GM18867 (cell line): ENCODE results near the gene TBC1D10A.

ENCODE experiments used
- ATAC-seq: cut with Tn5 transposase; IDR thresholded peaks from one replicate; pipeline ENCODE4 v1.9.1; 2021; ENCODE audit warnings: mild to moderate bottlenecking, moderate library complexity; ENCODE audit not compliant: unreplicated experiment

Gene TBC1D10A

DNA sequence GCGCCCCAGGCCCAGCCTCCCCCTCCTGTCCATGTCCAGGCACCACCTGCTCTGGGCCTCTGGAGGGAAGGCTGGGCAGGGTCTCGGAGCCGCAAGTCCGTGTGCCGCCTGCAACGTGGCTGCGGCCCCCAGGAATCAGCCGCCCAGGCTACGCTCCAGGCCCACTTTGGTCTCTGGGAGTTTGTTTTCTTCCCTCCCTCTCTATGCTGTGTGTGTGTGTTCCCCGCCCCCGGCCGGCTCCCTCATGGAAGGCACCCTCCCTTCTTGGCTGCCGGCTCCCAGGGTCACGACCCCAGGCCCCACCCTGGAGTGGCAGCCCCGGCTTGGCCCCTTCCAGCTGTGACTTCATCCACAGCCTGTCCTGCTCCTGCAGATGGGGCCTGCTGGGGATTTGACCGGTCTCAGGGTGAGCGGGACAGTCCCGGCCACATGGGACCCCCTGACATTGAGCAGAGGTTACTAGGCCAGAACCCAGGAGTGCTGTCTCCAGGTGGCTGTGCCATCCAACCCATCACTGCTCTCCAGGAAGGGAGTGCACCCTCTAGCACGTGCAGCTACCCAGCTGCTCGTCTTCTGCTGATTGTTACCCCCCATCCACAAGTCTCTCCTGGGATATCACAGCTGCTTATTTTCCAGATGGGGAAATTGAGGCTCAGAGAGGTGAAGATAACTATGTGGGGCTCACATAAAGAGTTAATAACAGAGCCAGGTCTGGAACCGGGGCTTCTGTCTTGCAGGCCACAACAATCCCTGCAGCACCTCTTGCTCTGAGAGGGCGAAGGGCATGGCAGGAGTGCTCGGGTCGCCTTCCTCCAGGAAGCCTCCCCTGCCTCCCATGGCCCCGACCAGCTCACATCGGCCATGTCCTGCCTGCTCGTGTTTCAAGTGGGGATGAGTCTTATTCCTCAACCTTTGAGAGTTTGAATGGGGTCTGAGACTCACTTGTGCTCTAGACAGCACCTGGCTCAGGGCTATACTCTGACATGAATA, 77.4 kb downstream of the TBC1D10A start:
- ATAC-seq, result no peak

GRCh38 chr22:30248484-30248883, 78.3 kb downstream of the TBC1D10A start:
- ATAC-seq, result no peak

DNA sequence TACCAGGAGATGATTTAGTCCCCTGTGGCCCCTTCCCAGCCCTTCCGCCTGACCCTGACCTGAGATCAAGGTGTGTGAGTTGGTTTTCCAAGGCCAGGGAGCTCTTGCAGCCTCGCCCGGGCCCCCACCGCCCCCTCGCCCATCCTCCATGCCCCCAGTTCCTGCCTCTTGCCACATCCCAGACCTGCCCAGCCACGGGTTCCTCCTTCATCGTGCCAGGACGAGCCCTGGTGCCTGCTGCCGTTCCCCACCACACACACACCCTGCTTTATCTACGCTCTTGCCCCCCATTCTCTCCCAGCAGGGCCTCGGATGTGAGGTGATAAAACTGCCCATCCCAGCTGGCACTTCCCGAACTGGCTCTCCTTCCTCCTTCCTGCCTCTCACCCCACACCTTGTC, 78.8 kb downstream of the TBC1D10A start:
- no peak for ATAC-seq

GRCh38 chr22:30247561-30247960, 79.2 kb downstream of the TBC1D10A start:
- no peak for ATAC-seq

DNA sequence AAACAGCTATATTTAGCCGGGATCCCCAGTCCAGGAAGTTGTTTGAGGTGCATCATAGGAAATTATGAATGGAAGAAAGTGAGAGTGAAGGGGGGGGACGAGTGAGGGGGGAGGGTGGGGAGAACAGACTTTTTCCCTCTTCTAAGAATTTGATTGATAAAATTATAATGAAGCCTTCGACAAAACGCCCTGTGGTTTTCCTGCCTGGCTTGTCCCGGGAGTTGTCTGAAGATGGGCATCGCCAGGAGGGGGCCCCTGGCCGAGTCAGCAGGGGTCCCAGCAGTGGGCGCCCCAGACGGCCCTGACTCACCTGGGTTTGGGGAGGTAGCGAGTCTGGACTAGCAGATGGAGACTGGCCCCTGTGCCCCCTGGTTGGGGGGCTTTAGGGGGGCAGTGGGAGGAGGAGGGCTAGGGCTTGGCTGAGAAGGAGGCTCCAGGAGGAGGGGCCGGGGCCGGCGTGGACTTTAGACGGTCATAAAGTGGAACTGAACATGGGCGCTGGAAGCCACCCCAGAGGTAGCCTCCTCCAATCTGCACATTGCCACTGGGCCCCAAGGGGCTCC, 79.8 kb downstream of the TBC1D10A start:
- ATAC-seq, result no peak

DNA sequence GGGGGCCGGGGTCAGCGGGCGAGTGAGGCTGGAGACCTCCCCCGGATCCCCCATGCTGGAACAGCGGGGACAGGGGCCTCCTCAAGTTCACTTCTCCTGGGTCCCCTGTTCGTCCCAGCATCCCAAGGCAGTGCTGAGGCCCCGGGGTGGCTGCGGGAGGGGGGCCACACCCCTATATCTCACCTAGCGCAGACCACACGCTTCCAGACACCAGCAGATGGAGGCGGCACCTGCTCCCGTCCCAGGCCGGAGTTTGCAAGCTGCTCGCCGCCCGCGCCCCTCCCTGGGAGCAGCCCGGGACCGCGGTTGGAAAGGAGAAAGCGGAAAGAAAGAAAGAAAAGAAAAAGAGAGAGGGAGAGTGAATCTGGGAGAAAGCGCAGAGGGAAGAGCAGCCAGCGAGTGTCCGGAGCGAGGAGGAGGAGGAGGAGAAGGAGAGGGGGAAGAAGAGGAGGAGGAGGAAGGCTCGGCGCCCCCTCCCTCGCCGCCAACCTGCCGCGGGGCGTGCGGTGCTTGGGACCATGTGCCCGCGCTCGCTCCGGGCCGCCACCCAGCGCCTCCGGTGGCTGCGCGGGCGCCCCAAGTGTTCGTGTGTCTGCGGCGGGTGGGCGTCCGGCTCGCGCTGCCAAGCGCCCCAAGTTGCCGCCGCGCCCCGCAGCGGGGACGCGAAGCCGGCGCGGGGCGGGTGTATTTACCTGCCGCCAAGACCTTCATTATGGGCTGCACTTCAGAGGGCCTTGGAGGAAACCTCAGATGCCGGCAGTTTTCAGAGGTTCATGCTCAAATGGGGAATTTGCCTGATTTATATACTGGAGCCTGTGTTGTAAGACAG, 80.5 kb downstream of the TBC1D10A start, which contains the start of gene LIF:
Gene LIF (minus strand): TSS at position 775 of the 829 bp plus-strand sequence. CDS start 64 bp downstream, at position 711.
- ATAC-seq, result no peak

- ATAC-seq, result no peak
Measured at GRCh38 chr22:30245181-30245984, 81.4 kb downstream of the TBC1D10A start.

GRCh38 chr22:30244641-30245040, 82.1 kb downstream of the TBC1D10A start:
- ATAC-seq, result no peak

DNA sequence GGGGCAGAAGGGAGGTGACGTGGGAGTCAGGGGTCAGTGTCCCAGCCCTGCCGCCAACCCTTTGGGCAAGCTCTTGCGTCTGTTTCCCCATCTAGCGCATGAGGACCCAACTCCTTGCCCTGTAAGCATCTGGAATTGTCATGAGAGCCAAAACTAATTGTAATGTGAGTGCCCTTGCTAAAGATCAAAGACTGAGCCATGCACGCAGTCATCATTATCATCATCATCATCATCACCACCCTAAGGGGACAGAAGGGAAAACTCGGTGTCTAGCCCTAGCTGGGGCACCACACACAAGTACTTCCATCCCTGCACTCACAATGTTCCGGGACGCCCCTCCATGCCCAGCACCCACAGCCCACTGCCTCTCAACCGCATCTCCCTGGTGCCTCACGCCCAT, 82.7 kb downstream of the TBC1D10A start:
- no peak for ATAC-seq

GRCh38 chr22:30243661-30244060, 83.1 kb downstream of the TBC1D10A start:
- no peak for ATAC-seq
